Measurements from ENCODE around the gene PRG3. TPM values are rescaled to one million over a fixed set of nuclear protein-coding genes. Genes with fewer than 3 reads are reported as not detected.

The PRG3 gene
- total RNA-seq (ENCODE audit: unreplicated experiment): not detected
- long read RNA-seq: 0 reads

DNA sequence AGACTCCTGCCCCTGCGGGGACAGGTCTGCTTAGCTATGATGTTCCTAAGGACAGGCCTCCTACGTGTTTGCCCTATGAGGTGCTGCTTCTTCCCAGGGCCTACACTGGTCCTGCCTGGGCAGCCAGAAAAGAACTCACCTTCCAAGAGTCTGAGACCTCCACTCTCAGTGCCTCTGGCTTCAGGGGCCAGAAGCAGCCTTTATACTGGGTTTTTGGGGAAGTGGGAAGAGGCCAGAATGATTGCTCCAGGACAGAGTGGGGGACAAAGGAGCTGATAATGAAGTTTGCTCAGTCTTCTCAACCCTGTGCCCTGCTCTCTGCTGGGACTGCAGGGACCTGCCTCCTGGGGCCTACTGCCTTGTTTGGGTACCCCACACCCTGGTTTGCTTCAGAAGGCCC, at the start of gene PRG3:
Gene PRG3 (minus strand): TSS at position 176 of the 400 bp plus-strand sequence. CDS start 442 bp downstream, outside the sequence.
- H3K27ac Mint-ChIP-seq (ENCODE audit: unreplicated experiment): no peak within 1 kb of the TSS
- TF ChIP-seq CTCF (IDR thresholded peaks at IDR 0.05; ENCODE audit: unreplicated experiment): no peak
- peaks cover 13% of the 10 kb centered on the region for H3K27me3 Mint-ChIP-seq (ENCODE audit: unreplicated experiment)
- H3K36me3 Mint-ChIP-seq (ENCODE audit: low read depth, unreplicated experiment): no peaks in the 10 kb centered on the region
- no peak for DNase-seq (ENCODE audit: low spot score)
- no peak within 1 kb of the TSS for H3K4me3 Mint-ChIP-seq (ENCODE audit: unreplicated experiment)
- no peaks in the 10 kb centered on the region for H3K9me3 Mint-ChIP-seq (ENCODE audit: unreplicated experiment)
- no peaks in the 10 kb centered on the region for H3K4me1 Mint-ChIP-seq (ENCODE audit: unreplicated experiment)

DNA sequence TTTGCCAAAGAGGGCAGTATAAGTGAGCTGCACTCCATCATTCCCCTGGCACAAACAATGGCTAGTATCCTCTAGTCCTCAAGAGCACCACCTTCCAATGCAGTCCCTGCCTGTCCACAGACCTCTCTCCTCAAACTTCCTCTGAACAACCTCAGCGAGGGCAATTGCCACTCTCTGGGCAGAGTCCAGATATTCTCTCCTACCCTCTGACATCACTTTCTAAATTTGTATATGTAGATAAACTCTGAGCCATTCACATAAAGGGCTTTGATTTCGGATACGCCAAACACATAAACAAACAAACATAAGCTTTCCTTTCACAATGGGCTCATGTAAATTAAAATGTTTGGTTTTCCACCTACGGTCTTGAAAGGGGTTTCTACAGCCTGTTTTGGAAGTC, 49.0 kb upstream of the PRG3 start:
- H3K27me3 Mint-ChIP-seq (ENCODE audit: unreplicated experiment): peaks cover 3% of the 10 kb centered on the region
- H3K4me1 Mint-ChIP-seq (ENCODE audit: unreplicated experiment): peaks cover 38% of the 10 kb centered on the region
- no peak for TF ChIP-seq CTCF (IDR thresholded peaks at IDR 0.05; ENCODE audit: unreplicated experiment)
- H3K9me3 Mint-ChIP-seq (ENCODE audit: unreplicated experiment): no peaks in the 10 kb centered on the region
- no peaks in the 10 kb centered on the region for H3K36me3 Mint-ChIP-seq (ENCODE audit: low read depth, unreplicated experiment)
- no peak overlapping the region for H3K27ac Mint-ChIP-seq (ENCODE audit: unreplicated experiment)
- no peak for DNase-seq (ENCODE audit: low spot score)
- H3K4me3 Mint-ChIP-seq (ENCODE audit: unreplicated experiment): no peak overlapping the region

- no peak overlapping the region for H3K4me3 Mint-ChIP-seq (ENCODE audit: unreplicated experiment)
- no peaks in the 10 kb centered on the region for H3K9me3 Mint-ChIP-seq (ENCODE audit: unreplicated experiment)
- peaks cover 43% of the 10 kb centered on the region for H3K4me1 Mint-ChIP-seq (ENCODE audit: unreplicated experiment)
- no peaks in the 10 kb centered on the region for H3K36me3 Mint-ChIP-seq (ENCODE audit: low read depth, unreplicated experiment)
- TF ChIP-seq CTCF (IDR thresholded peaks at IDR 0.05; ENCODE audit: unreplicated experiment): no peak
- H3K27me3 Mint-ChIP-seq (ENCODE audit: unreplicated experiment): peaks cover 7% of the 10 kb centered on the region
- no peak for DNase-seq (ENCODE audit: low spot score)
- no peak overlapping the region for H3K27ac Mint-ChIP-seq (ENCODE audit: unreplicated experiment)
These were observed 47.7 kb upstream of the PRG3 start for GRCh38 chr11:57428643-57429042.

DNA sequence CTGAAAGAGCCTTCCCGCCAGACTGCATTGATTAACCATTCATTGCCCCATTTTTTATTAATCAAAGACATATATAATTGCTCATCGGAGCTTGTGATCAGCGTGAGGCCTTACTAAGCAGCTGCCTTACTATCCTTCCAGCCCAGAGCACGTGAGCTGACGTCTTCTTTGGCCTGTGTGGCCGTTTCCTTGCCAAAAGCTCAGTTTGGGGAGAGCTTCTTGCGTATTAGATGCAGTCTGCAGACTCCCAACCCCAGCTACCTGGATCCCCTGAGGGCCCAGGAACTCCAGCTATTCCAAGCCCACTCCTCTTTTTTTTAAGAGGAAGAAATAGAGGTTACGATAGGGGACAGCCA, 46.8 kb upstream of the PRG3 start:
- no peak for DNase-seq (ENCODE audit: low spot score)
- Mint-ChIP-seq H3K27ac (ENCODE audit: unreplicated experiment) (no peak overlapping the region), H3K27me3 (ENCODE audit: unreplicated experiment) (peaks cover 6% of the 10 kb centered on the region), H3K9me3 (ENCODE audit: unreplicated experiment) (no peaks in the 10 kb centered on the region), H3K4me1 (ENCODE audit: unreplicated experiment) (peaks cover 39% of the 10 kb centered on the region), H3K4me3 (ENCODE audit: unreplicated experiment) (peak overlapping the region; percentile 82), H3K36me3 (ENCODE audit: low read depth, unreplicated experiment) (no peaks in the 10 kb centered on the region)
- no peak for TF ChIP-seq CTCF (IDR thresholded peaks at IDR 0.05; ENCODE audit: unreplicated experiment)

- H3K4me3 Mint-ChIP-seq (ENCODE audit: unreplicated experiment): peak within 1 kb of the TSS; percentile 83
- H3K27me3 Mint-ChIP-seq (ENCODE audit: unreplicated experiment): peaks cover 6% of the 10 kb centered on the region
- H3K9me3 Mint-ChIP-seq (ENCODE audit: unreplicated experiment): no peaks in the 10 kb centered on the region
- H3K27ac Mint-ChIP-seq (ENCODE audit: unreplicated experiment): no peak within 1 kb of the TSS
- TF ChIP-seq CTCF (IDR thresholded peaks at IDR 0.05; ENCODE audit: unreplicated experiment): no peak
- peaks cover 37% of the 10 kb centered on the region for H3K4me1 Mint-ChIP-seq (ENCODE audit: unreplicated experiment)
- no peaks in the 10 kb centered on the region for H3K36me3 Mint-ChIP-seq (ENCODE audit: low read depth, unreplicated experiment)
- peak; percentile 47 for DNase-seq (ENCODE audit: low spot score)
These were observed 46.2 kb upstream of the PRG3 start, which contains the start of gene SLC43A3 for GRCh38 chr11:57426929-57427726. Gene SLC43A3, minus strand, starts transcription at chr11:57427121. Its CDS starts 949 bp downstream, at chr11:57426172.
